ENCODE results near the gene CEP19. TPM values are rescaled to one million over a fixed set of nuclear protein-coding genes. Genes with fewer than 3 reads are reported as not detected.
A peak's percentile ranks its signal among the peaks of the same experiment; 100 is the strongest.

CEP19 gene
- total RNA-seq (10 to 100 TPM in 1 of 9 donors, 1 to 10 TPM in 8; 1.2 to 11.5 (median 3.2) TPM), polyA plus RNA-seq (1 to 10 TPM in 2 of 3 donors, under 1 TPM in 1; 0.88 to 4.2 (median 2.1) TPM)
- long read RNA-seq, donor 1 = 0 reads
- long read RNA-seq, donor 2, partial matches to known transcripts = 0 of 1 reads
- long read RNA-seq, donor 2, other reads (novel, unspliced or antisense) = 0 of 1 reads
- long read RNA-seq, donor 3, partial matches to known transcripts = 0 of 1 reads
- long read RNA-seq, donor 3, other reads (novel, unspliced or antisense) = 0 of 1 reads
- long read RNA-seq, donor 4, partial matches to known transcripts = 0 of 2 reads
- long read RNA-seq, donor 4, other reads (novel, unspliced or antisense) = 1 of 2 reads
- long read RNA-seq, donor 5, transcript CEP19-202 (3 exons, 2,201 nt) = major isoform, 9 of 9 reads
- long read RNA-seq, donor 5, partial matches to known transcripts = 0 of 9 reads
- long read RNA-seq, donor 5, other reads (novel, unspliced or antisense) = 0 of 9 reads
- long read RNA-seq, donor 6, partial matches to known transcripts = 1 of 3 reads
- long read RNA-seq, donor 6, other reads (novel, unspliced or antisense) = 1 of 3 reads
- long read RNA-seq, donor 7 = 0 reads
- long read RNA-seq, donor 8 = 0 reads
- long read RNA-seq, donor 9, partial matches to known transcripts = 0 of 2 reads
- long read RNA-seq, donor 9, other reads (novel, unspliced or antisense) = 0 of 2 reads
- long read RNA-seq, donor 10, partial matches to known transcripts = 0 of 1 reads
- long read RNA-seq, donor 10, other reads (novel, unspliced or antisense) = 0 of 1 reads

GRCh38 chr3:196711838-196712513 is at the start of gene CEP19, which contains the start of gene PIGX:
CEP19 (minus strand) TSS chr3:196712250; CDS start chr3:196708657, 3,593 bp downstream.
PIGX (plus strand) TSS chr3:196712377.
- Histone ChIP-seq H3K9me3 (replicated peaks in 1 of 3) (no peaks in the 10 kb centered on the region), H3K27ac (peak within 1 kb of the TSS; percentile 65 to 97 (median 94)), H3K27me3 (no peaks in the 10 kb centered on the region), H3K4me1 (replicated peaks in 1 of 2) (peaks cover 14 to 15% of the 10 kb centered on the region in 2 donors), H3K36me3 (replicated peaks in 1 of 2) (no peaks in the 10 kb centered on the region), H3K4me3 (peak within 1 kb of the TSS; percentile 34 to 92 (median 84))
- intact Hi-C loops (cut with DNase I) = no loop called here
- WGBS, 4 donors = 0 to 7% (median 0%) methylated on average over 3 to 68 of the region's 68 CpGs
- DNase-seq = peak; percentile 82 to 91 (median 86)
- peak in 3 of 6 experiments; percentile 32 to 41 (median 40) for TF ChIP-seq CTCF (IDR thresholded peaks at IDR 0.05)
- peak; percentile 19 to 82 for TF ChIP-seq POLR2A (IDR thresholded peaks at IDR 0.05)

- Histone ChIP-seq H3K27me3 (no peaks in the 10 kb centered on the region), H3K4me1 (replicated peaks in 1 of 2) (peaks cover 5% of the 10 kb centered on the region in 2 donors), H3K4me3 (no peak overlapping the region), H3K27ac (no peak overlapping the region), H3K9me3 (replicated peaks in 1 of 3) (peaks cover 0 to 7% (median 0%) of the 10 kb centered on the region in 3 donors), H3K36me3 (replicated peaks in 1 of 2) (no peaks in the 10 kb centered on the region)
- WGBS, 4 donors = 75 to 85% (median 83%) methylated on average over 9 of the region's 9 CpGs
- peak in 3 of 7 donors; percentile 22 to 32 (median 29) for DNase-seq
- intact Hi-C loops (cut with DNase I) = no loop called here
- TF ChIP-seq CTCF (IDR thresholded peaks at IDR 0.05) = no peak
- no peak for TF ChIP-seq POLR2A (IDR thresholded peaks at IDR 0.05)
Observed at GRCh38 chr3:196757876-196758739, 46.1 kb upstream of the CEP19 start.

GRCh38 chr3:196756732-196757131 is 44.7 kb upstream of the CEP19 start:
- no peak for TF ChIP-seq POLR2A (IDR thresholded peaks at IDR 0.05)
- no peak for TF ChIP-seq CTCF (IDR thresholded peaks at IDR 0.05)
- H3K9me3 ChIP-seq (replicated peaks in 1 of 3) = peaks cover 0 to 7% (median 0%) of the 10 kb centered on the region in 3 donors
- DNase-seq = no peak
- no peak overlapping the region for H3K27ac ChIP-seq
- intact Hi-C loops (cut with DNase I) = no loop called here
- no peaks in the 10 kb centered on the region for H3K36me3 ChIP-seq (replicated peaks in 1 of 2)
- H3K4me1 ChIP-seq (replicated peaks in 1 of 2) = peaks cover 5% of the 10 kb centered on the region in 2 donors
- no peaks in the 10 kb centered on the region for H3K27me3 ChIP-seq
- 84 to 96% (median 91%) methylated on average over 4 of the region's 4 CpGs for WGBS, 4 donors
- no peak overlapping the region for H3K4me3 ChIP-seq

All from adrenal gland (tissue), 19 donors.